HCT116 (cell line): ENCODE data around the gene PRICKLE1. TPM values are rescaled to one million over a fixed set of nuclear protein-coding genes. Genes with fewer than 3 reads are reported as not detected.

Source experiments
- ATAC-seq: fragments of 200-7000 bp; cut with Tn5 transposase; 2 replicates; pipeline ENCODE4 v1.9.1; 2020; ENCODE audit warnings: mild to moderate bottlenecking, moderate library complexity
- BruUV-seq: library from RNA; stranded (reverse); fragments of 400-500 nt; replicated peaks from 2 replicates; lab custom pipeline; 2021; lab: Mats Ljungman, UMichigan
- CTCF ChIA-PET: fragments of 300-600 bp; sonication (Branson Sonifier 250); formaldehyde crosslinking; loops from one replicate; lab custom pipeline; 2021; ENCODE audit warnings: antibody characterized with exemption; lab: Charles Lee
- POLR2A ChIA-PET: fragments of 300-600, 350-600 bp; sonication (Branson Sonifier 250); formaldehyde crosslinking; loops from one replicate; lab custom pipeline; 2021; ENCODE audit warnings: antibody characterized with exemption; lab: Charles Lee
- RAD21 ChIA-PET, 2 experiments: fragments of 300-600 bp; sonication (Branson Sonifier 250); formaldehyde crosslinking; loops; one replicate each; lab custom pipeline; 2023; ENCODE audit warnings: low total read pairs in 2 of 2; ENCODE audit not compliant: uncharacterized antibody in 2 of 2, unreplicated experiment in 2 of 2, low non-redundant PET in 1 of 2; lab: Charles Lee
- DNase-seq: peaks from one replicate; pipeline ENCODE4 v3.0.0-alpha.2; 2010; ENCODE audit warnings: low read depth, low spot score
- H2AFZ ChIP-seq: fragments of 200-600 bp; shearing (Covaris generic), sonication (generic); 2 replicates; pipeline ENCODE4 v1.6.1; 2017; ENCODE audit warnings: low read depth, mixed run types, mixed read lengths, antibody characterized with exemption, low read length; ENCODE audit not compliant: poor library complexity, severe bottlenecking
- H3K27ac ChIP-seq: 2 replicates; pipeline ENCODE4 v1.5.1; 2012; ENCODE audit warnings: low read depth, low read length
- H3K27me3 ChIP-seq: fragments of 200-600 bp; sonication (generic); 2 replicates; pipeline ENCODE4 v1.6.1; 2016; ENCODE audit warnings: mixed run types, low read length, mixed read lengths; ENCODE audit not compliant: insufficient read depth
- H3K36me3 ChIP-seq, 2 experiments: fragments of 200-500 bp in 1 of 2; fragments of 200-600 bp in 1 of 2; sonication (Bioruptor generic) in 1 of 2; sonication (generic) in 1 of 2; 2 replicates each; pipeline versions ENCODE4 v1.5.1 to v1.6.1; 2014 to 2016; ENCODE audit warnings: low read length in 2 of 2, inconsistent platforms in 1 of 2, mixed read lengths in 1 of 2, mixed run types in 1 of 2; ENCODE audit not compliant: insufficient read depth in 2 of 2, control insufficient read depth in 1 of 2
- H3K4me1 ChIP-seq, 2 experiments: fragments of 200-600 bp in 1 of 2; sonication (generic) in 1 of 2; 2 replicates each; pipeline versions ENCODE4 v1.5.1 to v1.6.1; 2012 to 2017; ENCODE audit warnings: low read length in 2 of 2, inconsistent platforms in 1 of 2, mild to moderate bottlenecking in 1 of 2, mixed read lengths in 1 of 2, mixed run types in 1 of 2, moderate library complexity in 1 of 2; ENCODE audit not compliant: insufficient read depth in 2 of 2, control insufficient read depth in 1 of 2
- H3K4me2 ChIP-seq: fragments of 200-600 bp; sonication (generic); 2 replicates; pipeline ENCODE4 v1.6.1; 2017; ENCODE audit warnings: mixed run types, low read length, mixed read lengths
- H3K4me3 ChIP-seq, 2 experiments: fragments of 200-600 bp in 1 of 2; sonication (generic) in 1 of 2; replicated peaks in 1 of 2; 2 replicates each; pipeline ENCODE4 v1.5.1; 2011 to 2016; ENCODE audit warnings: low read length in 2 of 2, control low read depth in 1 of 2, low read depth in 1 of 2, mild to moderate bottlenecking in 1 of 2, mixed read lengths in 1 of 2, mixed run types in 1 of 2
- H3K79me2 ChIP-seq: fragments of 200-600 bp; sonication (generic); 2 replicates; pipeline ENCODE4 v1.6.1; 2017; ENCODE audit warnings: mild to moderate bottlenecking, mixed run types, low read length, moderate library complexity, mixed read lengths; ENCODE audit not compliant: insufficient read depth
- H3K9ac ChIP-seq: fragments of 200-600 bp; sonication (generic); 2 replicates; pipeline ENCODE4 v1.6.1; 2016; ENCODE audit warnings: low read length, mixed read lengths
- H3K9me2 ChIP-seq: fragments of 200-600 bp; sonication (generic), shearing (Covaris generic); 2 replicates; pipeline ENCODE4 v1.6.1; 2017; ENCODE audit warnings: mixed run types, mild to moderate bottlenecking, moderate library complexity; ENCODE audit not compliant: insufficient read depth
- H3K9me3 ChIP-seq, 2 experiments: fragments of 200-500 bp in 1 of 2; fragments of 200-600 bp in 1 of 2; sonication (Bioruptor generic) in 1 of 2; sonication (generic) in 1 of 2; 2 replicates each; pipeline ENCODE4 v1.6.1; 2014 to 2017; ENCODE audit warnings: low read length in 2 of 2, mixed read lengths in 2 of 2, inconsistent platforms in 1 of 2, low read depth in 1 of 2, mild to moderate bottlenecking in 1 of 2, mixed run types in 1 of 2, moderate library complexity in 1 of 2; ENCODE audit not compliant: control insufficient read depth in 1 of 2, insufficient read depth in 1 of 2
- H4K20me1 ChIP-seq: fragments of 200-600 bp; sonication (generic), shearing (Covaris generic); 2 replicates; pipeline ENCODE4 v1.6.1; 2017; ENCODE audit warnings: mixed run types, mild to moderate bottlenecking, moderate library complexity; ENCODE audit not compliant: insufficient read depth
- CBX3 ChIP-seq: IDR thresholded peaks from 2 replicates; pipeline ENCODE4 v1.6.1; 2012; ENCODE audit warnings: low read depth
- CEBPB ChIP-seq: IDR thresholded peaks from 2 replicates; pipeline ENCODE4 v1.6.1; 2012; ENCODE audit warnings: low read depth
- EGR1 ChIP-seq: IDR thresholded peaks from 2 replicates; pipeline ENCODE4 v1.6.1; 2012; ENCODE audit warnings: low read depth
- ELF1 ChIP-seq: IDR thresholded peaks from 2 replicates; pipeline ENCODE4 v1.6.1; 2012; ENCODE audit warnings: low read depth, borderline replicate concordance
- EZH2phosphoT487 ChIP-seq: fragments of 200-600 bp; IDR thresholded peaks from 2 replicates; pipeline ENCODE4 v1.6.1; 2018; ENCODE audit warnings: antibody characterized with exemption, borderline replicate concordance
- FOSL1 ChIP-seq: IDR thresholded peaks from 2 replicates; pipeline ENCODE4 v1.6.1; 2012; ENCODE audit warnings: low read depth
- SIN3A ChIP-seq: IDR thresholded peaks from 2 replicates; pipeline ENCODE4 v1.6.1; 2012; ENCODE audit warnings: low read depth
- SP1 ChIP-seq: IDR thresholded peaks from 2 replicates; pipeline ENCODE4 v1.6.1; 2012; ENCODE audit warnings: low read depth
- TCF7L2 ChIP-seq: IDR thresholded peaks from 2 replicates; pipeline ENCODE4 v1.7.0; 2011; ENCODE audit warnings: borderline replicate concordance, inconsistent platforms; ENCODE audit not compliant: insufficient read depth, insufficient read length; ENCODE audit errors: extremely low read depth
- YY1 ChIP-seq: IDR thresholded peaks from 2 replicates; pipeline ENCODE4 v1.6.1; 2011; ENCODE audit warnings: low read length, low read depth, moderate library complexity, mild to moderate bottlenecking; ENCODE audit not compliant: insufficient replicate concordance; ENCODE audit errors: extremely low read depth
- ZFX ChIP-seq: fragments of 450-650 bp; IDR thresholded peaks from 2 replicates; pipeline ENCODE4 v1.6.1; 2017
- ZNF274 ChIP-seq: fragments of 200-500 bp; sonication (Bioruptor generic); IDR thresholded peaks from 2 replicates; pipeline ENCODE4 v1.6.1; 2014; ENCODE audit warnings: mild to moderate bottlenecking, low read depth, low read length, inconsistent platforms
- intact Hi-C: fragments of 100-400 bp; cut with micrococcal nuclease; formaldehyde crosslinking; loops from 2 replicates; pipeline ENCODE4 v1.10.0; 2022
- total RNA-seq: library from RNA; stranded (reverse); gene quantifications from one replicate; pipeline ENCODE4 v1.2.1, GENCODE V29; 2021; ENCODE audit not compliant: unreplicated experiment
- TF ChIP-seq, protein P1 (sequence below): IDR thresholded peaks from 2 replicates; pipeline ENCODE4 v1.6.1; 2012
- TF ChIP-seq, protein P2 (sequence below): IDR thresholded peaks from 2 replicates; pipeline ENCODE4 v1.6.1; 2012; ENCODE audit warnings: low read depth

PRICKLE1 gene
- total RNA-seq, 1 experiment from 2014 or later, result 1.3 TPM

DNA sequence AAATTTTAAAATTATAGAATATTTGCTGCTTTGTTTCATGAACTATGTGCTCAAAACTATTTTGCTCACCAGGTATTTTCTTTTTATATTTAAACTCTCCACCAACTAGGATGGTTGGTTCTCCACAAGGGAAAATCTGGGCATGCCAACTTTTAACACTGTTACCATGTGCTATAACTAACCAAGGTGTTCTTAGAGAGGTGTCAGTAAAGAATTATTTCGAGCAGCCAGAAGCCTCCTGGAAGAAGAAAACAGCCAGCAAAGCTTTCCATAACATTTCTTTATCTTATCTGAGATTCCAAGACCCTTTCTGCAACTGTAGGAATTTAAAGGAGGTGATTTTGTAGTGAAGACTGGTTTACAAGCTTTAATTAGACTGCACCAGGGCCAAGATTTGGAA is 97.3 kb downstream of the PRICKLE1 start:
- no peak overlapping the region for H3K9ac ChIP-seq
- H3K27me3 ChIP-seq, result no peaks in the 10 kb centered on the region
- H4K20me1 ChIP-seq, result no peaks in the 10 kb centered on the region
- BruUV-seq, result no TSS peak
- intact Hi-C loops, result no loop called here
- no peaks in the 10 kb centered on the region for H3K9me2 ChIP-seq
- no peaks in the 10 kb centered on the region for H3K36me3 ChIP-seq
- DNase-seq (no peak), ATAC-seq (no peak)
- H2AFZ ChIP-seq, result no peak overlapping the region
- CTCF ChIA-PET, result interaction anchor here (1.8 kb wide), 1 partner anchor 790 kb away, joined by 8 read pairs; no protein-coding TSS in a partner anchor
- H3K4me2 ChIP-seq, result no peak overlapping the region
- POLR2A ChIA-PET, result no interaction called here
- no peak overlapping the region for H3K27ac ChIP-seq
- H3K4me1 ChIP-seq, result no peaks in the 10 kb centered on the region
- RAD21 ChIA-PET, result no interaction called here
- no peaks in the 10 kb centered on the region for H3K9me3 ChIP-seq
- TF ChIP-seq ELF1, result no peak
- TF ChIP-seq, protein P1, sequence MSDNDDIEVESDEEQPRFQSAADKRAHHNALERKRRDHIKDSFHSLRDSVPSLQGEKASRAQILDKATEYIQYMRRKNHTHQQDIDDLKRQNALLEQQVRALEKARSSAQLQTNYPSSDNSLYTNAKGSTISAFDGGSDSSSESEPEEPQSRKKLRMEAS, result no peak
- TF ChIP-seq, protein P2, sequence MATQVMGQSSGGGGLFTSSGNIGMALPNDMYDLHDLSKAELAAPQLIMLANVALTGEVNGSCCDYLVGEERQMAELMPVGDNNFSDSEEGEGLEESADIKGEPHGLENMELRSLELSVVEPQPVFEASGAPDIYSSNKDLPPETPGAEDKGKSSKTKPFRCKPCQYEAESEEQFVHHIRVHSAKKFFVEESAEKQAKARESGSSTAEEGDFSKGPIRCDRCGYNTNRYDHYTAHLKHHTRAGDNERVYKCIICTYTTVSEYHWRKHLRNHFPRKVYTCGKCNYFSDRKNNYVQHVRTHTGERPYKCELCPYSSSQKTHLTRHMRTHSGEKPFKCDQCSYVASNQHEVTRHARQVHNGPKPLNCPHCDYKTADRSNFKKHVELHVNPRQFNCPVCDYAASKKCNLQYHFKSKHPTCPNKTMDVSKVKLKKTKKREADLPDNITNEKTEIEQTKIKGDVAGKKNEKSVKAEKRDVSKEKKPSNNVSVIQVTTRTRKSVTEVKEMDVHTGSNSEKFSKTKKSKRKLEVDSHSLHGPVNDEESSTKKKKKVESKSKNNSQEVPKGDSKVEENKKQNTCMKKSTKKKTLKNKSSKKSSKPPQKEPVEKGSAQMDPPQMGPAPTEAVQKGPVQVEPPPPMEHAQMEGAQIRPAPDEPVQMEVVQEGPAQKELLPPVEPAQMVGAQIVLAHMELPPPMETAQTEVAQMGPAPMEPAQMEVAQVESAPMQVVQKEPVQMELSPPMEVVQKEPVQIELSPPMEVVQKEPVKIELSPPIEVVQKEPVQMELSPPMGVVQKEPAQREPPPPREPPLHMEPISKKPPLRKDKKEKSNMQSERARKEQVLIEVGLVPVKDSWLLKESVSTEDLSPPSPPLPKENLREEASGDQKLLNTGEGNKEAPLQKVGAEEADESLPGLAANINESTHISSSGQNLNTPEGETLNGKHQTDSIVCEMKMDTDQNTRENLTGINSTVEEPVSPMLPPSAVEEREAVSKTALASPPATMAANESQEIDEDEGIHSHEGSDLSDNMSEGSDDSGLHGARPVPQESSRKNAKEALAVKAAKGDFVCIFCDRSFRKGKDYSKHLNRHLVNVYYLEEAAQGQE, result no peak
- no peak for TF ChIP-seq ZFX
- TF ChIP-seq SP1, result no peak
- TF ChIP-seq EZH2phosphoT487, result no peak
- TF ChIP-seq SIN3A, result no peak
- TF ChIP-seq YY1, result no peak
- no peak for TF ChIP-seq TCF7L2
- no peak for TF ChIP-seq EGR1
- TF ChIP-seq CBX3, result no peak
- TF ChIP-seq ZNF274, result no peak
- no peak for TF ChIP-seq FOSL1
- TF ChIP-seq CEBPB, result no peak
- no peaks in the 10 kb centered on the region for H3K79me2 ChIP-seq
- no peak overlapping the region for H3K4me3 ChIP-seq
